HG03558 (cell line): ENCODE data around the gene SEPHS1.
"Not testable (repeated sequence)": the region's sequence is repeated elsewhere in the genome, so short reads cannot be mapped to it uniquely, and the experiment has no call there.

Experiments
- ATAC-seq: cut with Tn5 transposase; IDR thresholded peaks from one replicate; pipeline ENCODE4 v1.9.1; 2021; ENCODE audit warnings: moderate number of reproducible peaks; ENCODE audit not compliant: unreplicated experiment; ENCODE audit errors: extremely low read depth

The SEPHS1 gene

GRCh38 chr10:13330980-13331379 lies 17.1 kb downstream of the SEPHS1 start:
- not testable (repeated sequence) for ATAC-seq

GRCh38 chr10:13329565-13329964 lies 18.5 kb downstream of the SEPHS1 start:
- ATAC-seq: no peak

DNA sequence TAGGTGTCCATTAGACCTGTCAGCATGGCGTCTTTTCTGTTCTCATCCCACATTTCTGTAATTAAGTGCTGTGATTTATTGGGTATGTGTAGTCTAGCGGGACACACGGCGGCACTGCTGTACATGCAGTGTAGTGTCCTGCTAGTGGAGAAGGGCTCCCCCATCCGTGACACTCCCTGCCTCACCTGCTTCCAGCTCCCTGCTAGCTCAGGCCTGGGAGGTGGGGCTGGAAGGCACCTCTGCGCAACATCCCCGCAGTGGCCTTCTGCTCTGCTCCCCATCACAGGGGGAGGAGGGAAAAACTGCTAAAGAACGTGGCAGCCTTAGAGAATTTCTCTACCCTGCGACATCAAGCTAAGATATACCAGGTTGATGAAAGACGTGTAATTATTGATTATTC lies 19.5 kb downstream of the SEPHS1 start:
- ATAC-seq: no peak

DNA sequence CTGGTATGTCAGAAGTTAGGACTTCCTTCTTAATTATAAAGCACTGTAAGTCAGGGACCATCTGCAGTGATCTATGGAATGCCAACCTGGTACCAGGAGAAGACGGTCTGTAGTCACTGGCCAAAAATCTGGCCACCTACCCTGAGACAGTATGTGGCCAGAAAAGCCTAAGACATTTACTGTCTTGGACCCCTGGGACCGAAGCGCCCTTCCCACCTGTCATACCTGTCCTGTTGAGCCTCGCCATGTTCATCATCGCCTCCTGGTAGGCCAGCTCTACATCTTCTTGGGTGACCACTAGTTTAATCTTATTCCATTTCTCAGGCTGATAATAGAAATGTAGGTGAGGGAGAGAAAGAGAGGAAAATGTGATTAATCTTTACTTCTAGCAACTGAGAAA lies 20.0 kb downstream of the SEPHS1 start:
- no peak for ATAC-seq

DNA sequence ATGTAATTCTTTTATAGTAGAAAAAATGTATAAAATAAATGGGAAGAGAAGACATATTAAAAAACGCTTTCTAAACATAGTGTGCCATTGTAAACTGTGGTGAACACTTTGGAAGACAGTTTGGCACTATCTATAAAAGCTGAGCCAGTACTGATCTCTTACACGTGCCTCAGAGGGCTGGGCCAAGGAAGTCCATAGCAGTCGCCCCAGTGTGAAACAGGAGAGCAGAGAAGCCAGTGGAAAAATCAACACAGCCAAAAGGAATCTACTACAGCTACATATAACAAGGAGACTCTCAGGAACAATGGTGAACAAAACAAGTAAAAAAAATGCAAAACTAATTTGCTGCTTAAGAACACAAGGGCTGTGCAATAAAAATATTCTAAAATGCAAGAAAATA lies 20.6 kb downstream of the SEPHS1 start:
- no peak for ATAC-seq

- ATAC-seq: no peak
These were observed 25.4 kb downstream of the SEPHS1 start for GRCh38 chr10:13322615-13323148.

DNA sequence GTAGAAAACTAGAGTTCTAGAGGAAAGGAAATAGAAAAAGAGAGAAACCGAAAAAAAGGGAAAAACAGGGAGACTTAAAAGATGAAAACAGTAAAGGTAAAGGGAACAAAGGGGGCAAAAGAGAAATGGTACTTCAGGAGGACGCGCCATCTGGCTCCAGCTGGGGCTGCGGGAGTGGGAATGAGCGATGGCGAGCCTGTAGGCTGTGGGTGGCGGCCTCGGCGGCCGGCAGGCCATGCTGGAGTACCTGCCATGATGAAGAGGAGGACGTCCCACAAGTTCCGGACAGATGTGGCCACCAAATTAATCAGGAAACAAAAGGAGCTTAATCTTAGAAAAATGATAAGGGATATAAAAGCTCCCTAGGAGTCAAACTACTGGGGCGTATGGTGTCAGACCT lies 26.5 kb downstream of the SEPHS1 start:
- no peak for ATAC-seq

- no peak for ATAC-seq
These were observed 28.9 kb downstream of the SEPHS1 start for GRCh38 chr10:13319166-13319565.

DNA sequence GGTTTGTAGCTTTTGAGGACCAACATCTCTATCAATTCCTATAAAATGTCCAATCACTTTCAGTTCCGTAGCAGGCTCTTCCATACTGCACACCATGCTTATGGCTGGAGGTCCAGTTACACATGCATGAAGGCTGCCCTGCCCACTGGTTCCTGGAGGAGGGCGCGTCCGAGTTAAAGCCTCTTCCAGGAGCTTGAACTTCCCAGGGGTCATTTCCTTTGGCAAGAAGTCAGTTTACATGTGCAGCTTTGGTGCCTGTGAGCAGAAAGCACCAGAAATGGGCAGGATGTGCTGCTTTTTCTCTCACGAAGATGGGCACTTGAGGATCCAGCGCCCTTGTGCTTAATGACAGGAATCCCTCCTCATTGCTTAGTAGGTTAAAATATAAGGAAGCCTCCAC lies 30.6 kb downstream of the SEPHS1 start:
- ATAC-seq: no peak

- ATAC-seq: no peak
These were observed 31.3 kb downstream of the SEPHS1 start for GRCh38 chr10:13316635-13317311.

DNA sequence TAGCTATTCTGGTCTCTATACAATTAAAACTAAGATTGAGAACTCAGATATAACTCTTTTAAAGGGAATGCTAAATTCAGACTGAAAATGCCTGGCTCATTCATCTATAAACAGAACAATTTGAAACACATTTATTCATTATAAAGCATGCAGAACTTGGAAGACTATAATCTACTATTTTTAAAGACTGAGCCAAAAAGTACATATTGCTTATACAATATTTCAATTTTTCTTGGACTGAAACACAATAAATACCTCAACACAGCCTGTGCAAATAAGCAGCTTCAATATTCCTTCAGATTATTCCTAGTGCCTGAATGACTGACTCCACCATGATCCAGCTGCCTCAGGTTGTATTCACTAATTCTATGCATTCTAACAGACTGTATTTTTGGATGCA lies 32.7 kb downstream of the SEPHS1 start:
- no peak for ATAC-seq

GRCh38 chr10:13311177-13311575 lies 36.9 kb downstream of the SEPHS1 start:
- ATAC-seq: no peak

DNA sequence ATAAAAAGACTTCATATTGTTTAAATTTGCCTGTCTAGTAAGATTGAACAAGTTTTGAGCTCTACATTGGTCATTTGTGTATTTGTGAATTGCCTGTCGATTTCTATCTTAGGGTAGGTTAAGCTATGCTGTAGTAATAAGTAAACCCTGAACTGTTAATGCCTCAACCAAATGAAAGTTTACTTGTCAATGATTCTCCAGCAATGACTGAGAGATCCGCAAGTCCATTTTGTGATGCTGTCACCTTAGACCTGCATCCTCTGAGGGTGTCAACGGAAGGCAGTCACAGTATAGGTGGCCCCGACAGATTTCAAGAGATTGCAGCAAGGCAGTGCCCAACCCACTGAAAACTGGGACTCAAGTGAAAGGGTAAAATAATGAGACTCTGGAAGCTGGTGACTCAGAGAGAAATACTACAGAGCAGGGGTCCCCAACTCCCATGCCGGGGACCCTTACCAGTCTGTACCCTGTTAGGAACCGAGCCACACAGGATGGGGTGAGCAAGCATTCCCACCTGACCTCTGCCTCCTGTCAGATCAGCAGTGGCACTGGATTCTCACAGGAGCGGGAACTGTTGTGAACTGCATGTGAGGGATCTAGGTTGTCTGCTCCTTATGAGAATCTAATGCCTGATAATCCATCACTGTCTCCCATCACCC lies 37.4 kb downstream of the SEPHS1 start:
- ATAC-seq: no peak

DNA sequence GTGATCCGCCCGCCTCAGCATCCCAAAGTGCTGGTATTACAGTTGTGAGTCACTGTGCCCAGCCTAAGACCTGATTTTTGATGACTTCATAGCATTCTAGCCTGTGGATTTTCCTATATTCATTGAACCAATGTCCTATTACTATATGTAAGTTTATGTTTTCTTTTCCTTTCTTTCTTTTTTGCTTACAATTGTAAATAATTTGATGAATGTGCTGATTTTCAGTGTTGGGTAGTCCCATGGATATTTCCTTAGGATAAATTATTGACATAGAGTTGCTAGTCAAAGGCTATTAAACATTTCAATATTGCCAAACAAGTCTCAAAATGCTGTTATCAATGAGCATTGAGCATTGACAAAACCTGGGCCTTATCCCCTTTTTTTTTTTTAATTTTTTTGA lies 38.3 kb downstream of the SEPHS1 start:
- ATAC-seq: no peak

DNA sequence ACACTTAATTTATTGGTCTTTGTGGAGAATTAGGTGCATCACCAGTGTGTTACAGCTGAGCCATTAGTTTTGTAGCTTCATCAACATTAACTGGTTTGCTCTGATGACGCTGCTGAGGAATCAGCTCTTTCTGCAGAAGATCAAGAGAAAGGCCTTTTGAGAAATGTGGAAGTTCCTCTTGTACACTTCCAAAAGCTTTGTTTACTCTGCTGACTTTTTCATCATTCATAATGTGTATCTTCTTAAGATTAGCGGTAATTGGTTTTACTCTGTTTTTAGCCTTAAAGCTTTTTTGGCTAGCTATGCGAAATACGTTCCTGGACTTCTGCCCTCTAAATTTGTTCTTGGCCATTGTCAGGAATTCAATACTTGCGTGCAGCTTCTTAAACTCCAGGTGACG lies 40.0 kb downstream of the SEPHS1 start:
- no peak for ATAC-seq

DNA sequence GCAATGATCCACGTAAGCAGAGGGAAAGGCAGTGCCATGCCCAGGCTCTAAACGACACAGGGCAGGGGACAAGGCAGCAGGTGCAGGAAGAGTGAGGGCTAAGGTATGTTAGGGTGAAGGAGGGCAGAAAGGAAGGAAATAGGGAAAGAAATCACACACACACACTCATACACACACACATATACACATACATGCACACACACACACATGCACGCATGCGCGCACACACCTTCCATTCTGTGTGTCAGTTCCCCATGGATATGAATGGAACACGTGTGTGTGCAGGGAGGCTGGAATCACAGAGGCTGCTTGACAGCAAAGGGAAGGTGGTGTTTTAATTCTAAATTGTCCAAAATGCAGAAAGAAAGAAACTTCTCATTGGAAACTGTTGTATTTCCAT lies 42.0 kb downstream of the SEPHS1 start:
- no peak for ATAC-seq

- no peak for ATAC-seq
These were observed 45.1 kb downstream of the SEPHS1 start for GRCh38 chr10:13302821-13303555.

GRCh38 chr10:13299437-13300287 lies 48.4 kb downstream of the SEPHS1 start, which contains the start of gene PHYH:
PHYH (minus strand) TSS chr10:13300064; CDS start chr10:13300042, 22 bp downstream.
- ATAC-seq: peak; percentile 33

DNA sequence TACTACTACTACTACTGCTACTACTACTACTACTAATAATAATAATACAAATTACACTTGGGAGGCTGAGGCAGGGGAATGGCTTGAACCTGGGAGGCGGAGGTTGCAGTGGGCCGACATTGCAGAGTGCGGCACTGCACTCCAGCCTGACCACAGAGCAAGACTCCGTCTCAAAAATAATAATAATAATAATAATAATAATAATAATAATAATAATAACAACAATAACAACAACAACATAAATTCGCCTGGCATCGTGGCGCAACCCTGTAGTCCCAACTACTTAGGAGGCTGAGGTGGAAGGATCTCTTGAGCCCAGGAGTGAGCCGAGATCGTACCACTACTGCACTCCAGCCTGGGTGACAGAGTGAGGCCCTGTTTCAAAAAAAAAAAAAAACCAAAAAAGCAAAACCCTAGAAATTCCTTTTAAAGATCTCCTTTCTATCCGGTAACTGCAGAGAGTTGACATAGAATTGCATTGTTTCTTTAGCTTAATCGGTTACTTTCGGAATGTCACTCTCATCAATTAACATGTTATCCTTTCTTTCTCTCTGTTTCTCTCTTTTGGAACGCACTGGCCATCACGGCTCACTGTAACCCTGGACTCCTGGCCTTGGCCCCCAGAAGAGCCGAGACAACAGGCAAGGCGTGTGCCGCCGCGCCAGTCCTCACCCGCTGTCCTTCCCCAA lies 49.2 kb downstream of the SEPHS1 start:
- ATAC-seq: no peak

GRCh38 chr10:13296476-13296875 lies 51.6 kb downstream of the SEPHS1 start:
- no peak for ATAC-seq
